Tibial artery (tissue), 4 donors: ENCODE results near the gene NR2C2AP.

Experiments used
- DNase-seq, 2 donors: peaks; one replicate each; pipeline ENCODE4 v3.0.0-alpha.2; 2019
- H3K27ac ChIP-seq, 2 donors: fragments of 200-600 bp; sonication (generic) in 1 of 2; 1 replicate in 1 of 2; 2 replicates in 1 of 2; pipeline ENCODE4 v1.5.1; 2018 to 2019; ENCODE audit warnings: mild to moderate bottlenecking in 1 of 2
- H3K27me3 ChIP-seq, 2 donors: fragments of 200-600 bp; sonication (generic) in 1 of 2; one replicate each; pipeline versions ENCODE4 v1.5.1 to v1.6.0; 2016 to 2019
- H3K36me3 ChIP-seq, 3 donors: fragments of 200-600 bp; sonication (generic) in 2 of 3; one replicate each; pipeline ENCODE4 v1.5.1; 2016 to 2019; ENCODE audit warnings: mild to moderate bottlenecking in 2 of 3
- H3K4me1 ChIP-seq, 4 donors: fragments of 200-600 bp; sonication (generic) in 2 of 4; 1 replicate in 3 of 4; 2 replicates in 1 of 4; pipeline ENCODE4 v1.5.1; 2016 to 2019
- H3K4me3 ChIP-seq, 2 donors: fragments of 200-600 bp; sonication (generic) in 1 of 2; 1 replicate in 1 of 2; 2 replicates in 1 of 2; pipeline ENCODE4 v1.5.1; 2018 to 2019; ENCODE audit warnings: mild to moderate bottlenecking in 2 of 2
- H3K9me3 ChIP-seq, 3 donors: fragments of 200-600 bp; sonication (generic) in 1 of 3; one replicate each; pipeline ENCODE4 v1.5.1; 2016 to 2019
- CTCF ChIP-seq, 2 experiments: fragments of 200-600 bp in 1 of 2; fragments of 450-650 bp in 1 of 2; IDR thresholded peaks; one replicate each; pipeline ENCODE4 v1.5.1; 2017 to 2019; ENCODE audit warnings: antibody characterized with exemption in 2 of 2, mild to moderate bottlenecking in 1 of 2, moderate library complexity in 1 of 2
- intact Hi-C: fragments of 100-400 bp; cut with DNase I; formaldehyde crosslinking; loops from one replicate; pipeline ENCODE4 v1.15.0; 2023; ENCODE audit warnings: low total_unique reads

Gene NR2C2AP

GRCh38 chr19:19214892-19215291 lies 11.7 kb upstream of the NR2C2AP start:
- Histone ChIP-seq H3K4me3 (no peak overlapping the region), H3K27me3 (peaks cover 2 to 82% of the 10 kb centered on the region in 2 donors), H3K36me3 (no peaks in the 10 kb centered on the region), H3K27ac (no peak overlapping the region), H3K9me3 (no peaks in the 10 kb centered on the region), H3K4me1 (peaks cover 0 to 4% (median 0%) of the 10 kb centered on the region in 4 donors)
- DNase-seq, result no peak
- TF ChIP-seq CTCF (IDR thresholded peaks at IDR 0.05), result no peak
- intact Hi-C loops, result no loop called here

GRCh38 chr19:19214159-19214490 lies 10.9 kb upstream of the NR2C2AP start:
- H3K4me3 ChIP-seq, result no peak overlapping the region
- DNase-seq, result no peak
- H3K36me3 ChIP-seq, result no peaks in the 10 kb centered on the region
- H3K9me3 ChIP-seq, result no peaks in the 10 kb centered on the region
- H3K27ac ChIP-seq, result no peak overlapping the region
- intact Hi-C loops, result no loop called here
- TF ChIP-seq CTCF (IDR thresholded peaks at IDR 0.05), result no peak
- H3K4me1 ChIP-seq, result peaks cover 0 to 4% (median 0%) of the 10 kb centered on the region in 4 donors
- peaks cover 2 to 82% of the 10 kb centered on the region in 2 donors for H3K27me3 ChIP-seq

GRCh38 chr19:19213426-19214158 lies 10.4 kb upstream of the NR2C2AP start:
- Histone ChIP-seq H3K27ac (no peak overlapping the region), H3K27me3 (peaks cover 2 to 82% of the 10 kb centered on the region in 2 donors), H3K36me3 (no peaks in the 10 kb centered on the region), H3K9me3 (no peaks in the 10 kb centered on the region), H3K4me1 (peaks cover 0 to 4% (median 0%) of the 10 kb centered on the region in 4 donors), H3K4me3 (no peak overlapping the region)
- no peak for DNase-seq
- intact Hi-C loops, result no loop called here
- TF ChIP-seq CTCF (IDR thresholded peaks at IDR 0.05), result no peak

- intact Hi-C loops, result no loop called here
- H3K4me1 ChIP-seq, result peaks cover 0 to 4% (median 0%) of the 10 kb centered on the region in 4 donors
- DNase-seq, result no peak
- H3K4me3 ChIP-seq, result no peak overlapping the region
- TF ChIP-seq CTCF (IDR thresholded peaks at IDR 0.05), result no peak
- no peaks in the 10 kb centered on the region for H3K36me3 ChIP-seq
- H3K27me3 ChIP-seq, result peaks cover 2 to 89% of the 10 kb centered on the region in 2 donors
- no peaks in the 10 kb centered on the region for H3K9me3 ChIP-seq
- H3K27ac ChIP-seq, result no peak overlapping the region
These were observed 9.7 kb upstream of the NR2C2AP start for GRCh38 chr19:19212916-19213315.

- Histone ChIP-seq H3K4me1 (peaks cover 0 to 4% (median 0%) of the 10 kb centered on the region in 4 donors), H3K36me3 (no peaks in the 10 kb centered on the region), H3K27me3 (peaks cover 2 to 93% of the 10 kb centered on the region in 2 donors), H3K27ac (no peak within 1 kb of the TSS), H3K4me3 (no peak within 1 kb of the TSS), H3K9me3 (no peaks in the 10 kb centered on the region)
- intact Hi-C loops, result no loop called here
- no peak for TF ChIP-seq CTCF (IDR thresholded peaks at IDR 0.05)
- no peak for DNase-seq
These were observed 8.5 kb upstream of the NR2C2AP start, which contains the start of gene NCAN for GRCh38 chr19:19211499-19212420. Gene NCAN, plus strand, starts transcription at chr19:19211958. Its CDS starts 4,996 bp downstream, at chr19:19216954.
